GM12878 (cell line): ENCODE measurements around the gene AKAP8.

Experiments
- CHD1 ChIP-seq: IDR thresholded peaks from 2 replicates; pipeline ENCODE4 v1.6.1; 2012; ENCODE audit warnings: low read depth, low read length, improper control_type of control experiment
- EGR1 ChIP-seq, 2 experiments: IDR thresholded peaks; 1 replicate in 1 of 2; 2 replicates in 1 of 2; pipeline ENCODE4 v1.6.1; 2011 to 2012; ENCODE audit warnings: low read depth in 2 of 2, low read length in 2 of 2, borderline replicate concordance in 1 of 2, mild to moderate bottlenecking in 1 of 2, moderate library complexity in 1 of 2
- MYC ChIP-seq: IDR thresholded peaks from 2 replicates; pipeline ENCODE4 v1.6.1; 2011; ENCODE audit warnings: mild to moderate bottlenecking, low read length, moderate library complexity, inconsistent platforms; ENCODE audit not compliant: insufficient read depth, insufficient replicate concordance, insufficient read length, severe bottlenecking
- POLR2A ChIP-seq: IDR thresholded peaks from 2 replicates; pipeline ENCODE4 v1.6.1; 2011; ENCODE audit warnings: low read depth, mild to moderate bottlenecking, low read length
- TAF1 ChIP-seq: IDR thresholded peaks from 2 replicates; pipeline ENCODE4 v1.6.1; 2011; ENCODE audit warnings: mild to moderate bottlenecking, low read depth, low read length, borderline replicate concordance
- TF ChIP-seq, protein P1 (sequence below), 3 experiments: IDR thresholded peaks in 2 of 3; conservative IDR thresholded peaks in 1 of 3; 2 replicates each; pipeline ENCODE4 v1.5.1; 2011; ENCODE audit warnings: low read depth in 3 of 3, low read length in 3 of 3, mild to moderate bottlenecking in 3 of 3, control low read depth in 2 of 3, moderate library complexity in 2 of 3, inconsistent platforms in 1 of 3, mixed read lengths in 1 of 3; ENCODE audit not compliant: control insufficient read depth in 2 of 3, insufficient read depth in 1 of 3; ENCODE audit errors: extremely low read depth in 1 of 3
- TF ChIP-seq, protein P2 (sequence below): fragments of 450-650 bp; IDR thresholded peaks from 2 replicates; pipeline ENCODE4 v1.6.1; 2018; ENCODE audit warnings: borderline replicate concordance, mild to moderate bottlenecking; ENCODE audit not compliant: partially characterized antibody

DNA sequence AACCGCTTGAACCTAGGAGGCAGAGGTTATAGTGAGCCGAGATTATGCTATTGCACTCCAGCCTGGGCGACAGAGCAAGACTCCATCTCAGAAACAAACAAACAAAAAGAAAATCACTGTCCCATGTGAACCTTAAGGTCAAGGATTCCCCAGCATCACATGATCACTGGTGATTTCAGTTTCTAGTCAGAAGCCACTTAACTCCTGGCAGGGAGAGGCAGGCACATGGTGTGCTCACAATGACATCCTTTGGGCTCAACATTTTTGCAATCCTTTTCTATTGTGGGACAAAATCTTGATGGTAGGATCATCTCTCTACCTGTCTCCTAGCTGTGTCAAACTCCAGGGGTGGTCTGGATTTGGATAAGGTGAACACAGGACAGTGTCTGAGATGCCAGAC, 12.1 kb downstream of the AKAP8 start:
- TF ChIP-seq MYC (no peak), CHD1 (no peak), TAF1 (no peak), POLR2A (no peak), EGR1 (IDR thresholded peaks at IDR 0.05; ENCODE audit: borderline replicate concordance in 1 of 2, low read depth in 2 of 2, low read length in 2 of 2) (no peak)
- TF ChIP-seq, protein P1, sequence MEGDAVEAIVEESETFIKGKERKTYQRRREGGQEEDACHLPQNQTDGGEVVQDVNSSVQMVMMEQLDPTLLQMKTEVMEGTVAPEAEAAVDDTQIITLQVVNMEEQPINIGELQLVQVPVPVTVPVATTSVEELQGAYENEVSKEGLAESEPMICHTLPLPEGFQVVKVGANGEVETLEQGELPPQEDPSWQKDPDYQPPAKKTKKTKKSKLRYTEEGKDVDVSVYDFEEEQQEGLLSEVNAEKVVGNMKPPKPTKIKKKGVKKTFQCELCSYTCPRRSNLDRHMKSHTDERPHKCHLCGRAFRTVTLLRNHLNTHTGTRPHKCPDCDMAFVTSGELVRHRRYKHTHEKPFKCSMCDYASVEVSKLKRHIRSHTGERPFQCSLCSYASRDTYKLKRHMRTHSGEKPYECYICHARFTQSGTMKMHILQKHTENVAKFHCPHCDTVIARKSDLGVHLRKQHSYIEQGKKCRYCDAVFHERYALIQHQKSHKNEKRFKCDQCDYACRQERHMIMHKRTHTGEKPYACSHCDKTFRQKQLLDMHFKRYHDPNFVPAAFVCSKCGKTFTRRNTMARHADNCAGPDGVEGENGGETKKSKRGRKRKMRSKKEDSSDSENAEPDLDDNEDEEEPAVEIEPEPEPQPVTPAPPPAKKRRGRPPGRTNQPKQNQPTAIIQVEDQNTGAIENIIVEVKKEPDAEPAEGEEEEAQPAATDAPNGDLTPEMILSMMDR (IDR thresholded peaks at IDR 0.05 in 2 of 3, conservative IDR thresholded peaks at IDR 0.05 in 1 of 3; ENCODE audit: control insufficient read depth in 2 of 3, extremely low read depth in 1 of 3, insufficient read depth in 1 of 3, low read depth in 3 of 3, low read length in 3 of 3), result no peak
- TF ChIP-seq, protein P2, sequence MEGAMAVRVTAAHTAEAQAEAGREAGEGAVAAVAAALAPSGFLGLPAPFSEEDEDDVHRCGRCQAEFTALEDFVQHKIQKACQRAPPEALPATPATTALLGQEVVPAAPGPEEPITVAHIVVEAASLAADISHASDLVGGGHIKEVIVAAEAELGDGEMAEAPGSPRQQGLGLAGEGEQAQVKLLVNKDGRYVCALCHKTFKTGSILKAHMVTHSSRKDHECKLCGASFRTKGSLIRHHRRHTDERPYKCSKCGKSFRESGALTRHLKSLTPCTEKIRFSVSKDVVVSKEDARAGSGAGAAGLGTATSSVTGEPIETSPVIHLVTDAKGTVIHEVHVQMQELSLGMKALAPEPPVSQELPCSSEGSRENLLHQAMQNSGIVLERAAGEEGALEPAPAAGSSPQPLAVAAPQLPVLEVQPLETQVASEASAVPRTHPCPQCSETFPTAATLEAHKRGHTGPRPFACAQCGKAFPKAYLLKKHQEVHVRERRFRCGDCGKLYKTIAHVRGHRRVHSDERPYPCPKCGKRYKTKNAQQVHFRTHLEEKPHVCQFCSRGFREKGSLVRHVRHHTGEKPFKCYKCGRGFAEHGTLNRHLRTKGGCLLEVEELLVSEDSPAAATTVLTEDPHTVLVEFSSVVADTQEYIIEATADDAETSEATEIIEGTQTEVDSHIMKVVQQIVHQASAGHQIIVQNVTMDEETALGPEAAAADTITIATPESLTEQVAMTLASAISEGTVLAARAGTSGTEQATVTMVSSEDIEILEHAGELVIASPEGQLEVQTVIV, result no peak
